GM12873 (cell line): ENCODE data around the gene CNTFR.

ENCODE experiments used
- CTCF ChIP-seq: IDR thresholded peaks from 2 replicates; pipeline ENCODE4 v1.5.1; 2012; ENCODE audit warnings: low read depth, mild to moderate bottlenecking, moderate library complexity, low read length, control low read depth; ENCODE audit not compliant: insufficient read depth; ENCODE audit errors: missing control alignments

CNTFR gene

GRCh38 chr9:34600908-34601307 is 11.4 kb upstream of the CNTFR start:
- TF ChIP-seq CTCF, result no peak

DNA sequence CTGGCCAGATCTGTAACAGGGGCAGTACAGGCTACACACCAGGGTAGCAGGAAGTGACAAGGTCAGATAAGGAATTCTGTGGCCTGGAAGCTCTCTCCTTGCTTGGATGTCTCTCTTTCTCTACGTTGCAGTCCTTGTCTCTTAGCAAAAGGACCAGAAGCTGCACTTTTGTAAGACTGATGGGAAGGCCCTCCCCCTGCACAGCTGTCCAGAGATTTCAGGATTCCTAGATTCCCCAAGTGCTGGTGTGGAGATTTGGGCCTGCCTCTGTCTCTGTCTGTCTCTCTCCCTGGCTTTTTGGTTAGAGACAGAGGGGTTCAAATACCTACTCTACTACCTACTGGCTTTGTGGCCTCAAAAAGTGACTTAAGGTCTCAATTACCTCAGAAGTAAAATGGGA is 10.0 kb upstream of the CNTFR start:
- TF ChIP-seq CTCF, result no peak

DNA sequence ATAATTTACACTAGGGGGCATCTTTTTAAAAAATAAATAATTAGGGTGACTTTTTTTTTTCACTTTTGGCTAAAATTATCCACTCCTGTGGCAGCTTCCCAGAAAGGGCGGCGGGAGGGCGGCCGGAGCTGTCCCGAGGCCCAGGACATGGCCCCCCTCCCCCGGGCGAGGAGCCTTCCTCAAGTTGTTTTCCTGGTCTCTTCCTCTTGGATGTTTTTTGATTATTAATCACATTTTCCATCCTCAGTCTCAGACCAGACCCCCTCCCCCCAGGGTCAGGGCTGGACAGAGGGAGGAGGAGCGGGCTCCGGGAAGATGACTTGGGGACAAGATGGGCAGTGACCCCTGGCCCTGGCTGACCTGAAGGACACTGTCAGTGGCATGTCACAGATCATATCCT is 4.7 kb upstream of the CNTFR start:
- no peak for TF ChIP-seq CTCF

- no peak for TF ChIP-seq CTCF
Observed at GRCh38 chr9:34592895-34593601, 3.5 kb upstream of the CNTFR start.

DNA sequence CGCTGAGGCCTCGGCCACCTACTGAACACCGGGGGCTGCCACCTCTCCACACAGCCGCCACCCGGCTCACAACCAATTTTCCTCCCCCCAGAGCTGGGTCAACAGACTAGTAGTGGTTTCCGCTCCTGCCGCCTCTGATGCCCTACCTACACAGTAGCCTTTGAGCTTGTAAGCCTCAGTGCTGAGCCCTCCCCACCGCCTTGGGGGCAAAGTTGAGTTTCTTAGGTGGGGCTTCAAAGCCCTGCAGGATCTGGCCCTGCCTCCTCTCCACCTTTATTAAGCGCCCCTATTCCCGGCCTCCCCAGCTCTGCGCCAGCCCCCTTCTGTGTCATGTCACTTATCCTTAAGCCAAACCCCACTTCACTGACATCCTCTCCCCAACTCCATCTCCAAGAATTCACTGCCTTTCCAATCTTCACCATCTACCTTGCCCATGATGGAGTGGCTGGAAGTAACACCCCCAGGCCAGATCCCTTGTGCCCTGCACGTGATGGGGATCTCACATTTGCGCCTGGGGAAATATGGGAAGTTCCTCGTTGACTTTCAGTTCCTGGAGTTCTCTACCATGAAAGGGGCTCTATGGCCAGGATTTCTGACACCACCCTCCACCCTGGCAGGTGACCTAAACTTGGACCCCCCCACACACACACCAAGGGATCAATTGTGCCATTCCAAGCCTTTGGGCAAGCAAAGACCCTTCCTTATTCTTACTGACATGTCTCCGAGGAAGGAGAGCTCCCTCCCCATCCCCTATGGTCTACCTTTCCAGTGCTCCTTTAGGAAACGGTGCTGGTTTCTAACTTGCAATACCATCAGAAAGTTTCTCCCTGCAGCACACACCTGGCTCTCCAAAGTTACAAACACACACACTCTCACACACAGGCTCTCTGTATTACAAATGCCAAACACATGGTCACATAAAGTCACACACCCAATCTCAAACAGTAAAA is 2.7 kb upstream of the CNTFR start:
- no peak for TF ChIP-seq CTCF

GRCh38 chr9:34591248-34591916 is 1.9 kb upstream of the CNTFR start:
- peak; percentile 92 for TF ChIP-seq CTCF
